HG03103 (cell line): ENCODE results near the gene TMEM30A.
A peak's percentile ranks its signal among the peaks of the same experiment; 100 is the strongest.

ENCODE experiments used
- ATAC-seq: cut with Tn5 transposase; IDR thresholded peaks from one replicate; pipeline ENCODE4 v1.9.1; 2021; ENCODE audit warnings: low read depth; ENCODE audit not compliant: unreplicated experiment

The TMEM30A gene

DNA sequence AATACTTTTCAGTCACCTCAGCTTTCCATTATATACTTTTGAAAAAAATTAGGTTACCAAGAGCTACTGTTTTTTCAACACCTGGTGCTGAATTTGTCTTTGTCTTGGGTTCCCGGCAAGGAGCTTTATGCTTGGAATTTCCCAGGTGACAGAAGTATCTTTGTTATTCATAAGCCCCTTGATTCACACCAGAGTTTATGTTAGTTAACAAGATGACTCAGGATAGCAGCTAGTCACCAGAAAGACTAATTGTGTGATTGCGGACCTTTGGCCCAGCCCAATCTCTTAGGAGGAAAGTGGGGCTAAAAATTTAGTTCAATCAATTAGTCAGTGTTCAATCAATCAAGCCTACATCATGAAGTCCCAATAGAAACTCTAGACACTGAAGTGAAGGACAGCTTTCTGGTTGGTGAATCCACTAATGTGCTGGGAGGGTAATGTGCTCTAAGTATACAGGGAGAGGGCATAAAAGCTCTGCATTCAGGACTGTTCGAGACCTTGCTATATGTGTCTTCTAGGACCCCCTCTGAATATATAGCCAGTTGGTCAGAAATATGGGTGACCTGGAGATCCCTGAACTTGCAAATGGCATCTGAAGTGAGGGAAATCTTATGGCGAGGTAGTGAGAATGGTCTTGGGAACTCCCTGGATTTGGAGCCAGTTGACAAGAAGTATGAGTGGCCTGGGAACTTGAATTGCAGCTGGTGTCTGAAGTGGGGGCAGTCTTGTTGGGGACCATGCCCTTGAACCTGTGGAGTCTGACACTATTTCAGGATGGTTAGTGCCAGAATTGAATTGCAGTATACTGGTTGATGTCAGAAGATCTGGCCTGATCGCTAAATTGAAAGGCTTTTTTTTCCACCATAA lies 16.2 kb downstream of the TMEM30A start:
- ATAC-seq = no peak

DNA sequence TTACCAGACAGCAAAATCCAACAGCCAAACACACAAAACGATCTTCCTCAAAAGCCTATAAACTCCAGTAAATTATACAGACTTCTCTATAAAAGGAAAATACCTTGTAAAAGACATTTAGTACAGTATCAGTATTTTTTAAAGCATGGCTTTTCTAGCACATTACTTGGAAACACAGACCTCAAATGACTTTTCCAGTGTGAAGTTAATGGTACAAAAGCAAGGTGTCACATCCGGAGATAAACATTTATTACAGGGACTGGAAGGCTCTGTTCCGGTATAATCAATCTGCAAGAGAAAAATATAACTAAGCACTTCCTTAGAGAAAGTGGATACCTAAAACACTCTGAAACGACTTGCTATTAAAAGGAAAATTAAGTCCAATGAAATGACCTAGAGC lies 17.1 kb downstream of the TMEM30A start:
- ATAC-seq = no peak

DNA sequence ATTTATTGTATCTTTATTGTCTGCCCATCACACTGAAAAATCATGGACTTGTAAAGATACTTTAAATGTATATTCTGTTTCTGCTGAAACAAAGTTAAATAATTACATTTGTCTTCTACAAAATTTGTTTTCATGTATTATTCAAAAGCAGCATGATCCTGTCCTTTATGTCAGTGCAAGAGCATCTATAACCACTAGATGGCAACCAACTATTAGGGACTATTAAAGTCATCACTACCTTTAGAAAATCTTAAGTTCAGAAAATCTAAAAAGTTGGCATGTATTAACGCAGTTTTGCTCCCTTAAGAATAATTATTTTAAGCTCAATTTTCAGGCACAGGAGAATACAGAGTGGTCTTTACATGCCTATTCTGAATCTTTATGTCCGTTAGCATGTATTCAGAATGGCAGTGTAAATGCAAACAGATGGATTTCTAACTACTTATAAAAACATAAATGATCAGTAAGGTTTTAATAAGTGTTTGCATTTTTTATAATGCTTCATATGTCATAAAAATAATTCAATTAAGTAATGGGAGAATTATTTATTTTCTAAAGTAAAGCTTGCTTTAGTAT lies 17.8 kb downstream of the TMEM30A start:
- peak; percentile 77 for ATAC-seq

DNA sequence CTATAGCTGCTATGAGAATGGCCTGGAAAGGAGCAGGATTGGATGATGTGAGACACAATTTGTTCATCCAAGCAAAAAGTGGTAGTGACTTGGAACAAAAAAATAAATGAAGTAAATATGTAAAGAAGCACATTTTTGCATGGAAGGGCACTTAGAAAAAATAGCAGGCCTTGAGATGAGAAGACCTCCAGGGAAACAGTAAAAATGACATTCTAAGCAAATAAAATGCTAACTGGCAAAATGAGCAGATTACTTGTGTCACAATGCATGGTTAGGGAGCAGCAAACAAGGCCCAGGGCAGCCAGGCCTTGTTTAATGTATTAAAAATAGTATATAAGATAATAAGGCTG lies 21.2 kb downstream of the TMEM30A start:
- no peak for ATAC-seq

DNA sequence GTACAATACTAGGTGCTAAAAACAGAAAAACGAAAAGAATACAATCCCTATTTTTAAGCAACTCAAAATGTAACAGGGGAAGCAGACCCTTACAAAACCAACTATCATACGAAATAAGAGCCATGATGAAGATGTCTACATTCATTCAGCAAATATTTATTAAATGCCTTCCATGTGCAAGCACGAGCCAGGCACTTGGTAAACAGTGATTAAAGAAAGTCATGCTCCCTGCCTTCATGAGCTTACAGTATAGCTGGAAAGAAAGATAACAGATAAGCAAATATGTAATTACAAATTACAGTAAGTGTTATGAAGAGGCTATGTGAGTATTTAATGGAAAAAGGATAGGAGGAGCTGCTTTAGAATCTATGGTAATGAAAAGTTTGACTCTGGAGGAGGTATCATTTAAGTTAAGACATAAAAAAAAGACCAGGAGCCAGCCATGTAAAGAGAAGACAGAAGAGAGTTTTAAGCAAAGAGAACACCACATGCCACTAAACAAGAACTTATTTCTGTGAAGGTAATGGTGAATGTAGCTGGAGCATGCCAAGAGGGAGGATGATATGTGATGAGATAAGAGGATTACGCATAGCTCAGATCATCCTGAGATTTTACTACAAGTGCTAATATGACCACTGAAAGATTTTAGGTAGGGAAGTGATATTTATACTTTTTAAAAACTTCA lies 21.7 kb downstream of the TMEM30A start:
- ATAC-seq = no peak

DNA sequence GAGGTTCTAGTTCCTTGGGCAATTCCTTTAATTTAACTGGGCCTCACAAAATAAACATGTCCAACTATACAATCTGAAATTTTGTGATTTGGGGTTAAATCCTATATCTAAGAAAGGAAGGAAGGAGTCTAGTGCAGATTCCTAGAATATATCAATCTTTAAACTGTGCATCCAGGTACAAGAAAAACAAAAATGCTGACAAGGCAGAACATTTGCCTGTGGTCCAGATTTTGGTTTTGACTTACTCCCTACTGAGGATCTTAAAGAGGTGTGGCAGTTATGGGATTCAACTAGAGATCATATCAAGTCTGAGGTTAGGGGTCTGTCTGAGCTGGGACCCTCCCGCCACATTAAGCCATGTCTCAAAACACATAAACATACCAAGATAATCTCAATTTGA lies 23.3 kb downstream of the TMEM30A start:
- no peak for ATAC-seq

DNA sequence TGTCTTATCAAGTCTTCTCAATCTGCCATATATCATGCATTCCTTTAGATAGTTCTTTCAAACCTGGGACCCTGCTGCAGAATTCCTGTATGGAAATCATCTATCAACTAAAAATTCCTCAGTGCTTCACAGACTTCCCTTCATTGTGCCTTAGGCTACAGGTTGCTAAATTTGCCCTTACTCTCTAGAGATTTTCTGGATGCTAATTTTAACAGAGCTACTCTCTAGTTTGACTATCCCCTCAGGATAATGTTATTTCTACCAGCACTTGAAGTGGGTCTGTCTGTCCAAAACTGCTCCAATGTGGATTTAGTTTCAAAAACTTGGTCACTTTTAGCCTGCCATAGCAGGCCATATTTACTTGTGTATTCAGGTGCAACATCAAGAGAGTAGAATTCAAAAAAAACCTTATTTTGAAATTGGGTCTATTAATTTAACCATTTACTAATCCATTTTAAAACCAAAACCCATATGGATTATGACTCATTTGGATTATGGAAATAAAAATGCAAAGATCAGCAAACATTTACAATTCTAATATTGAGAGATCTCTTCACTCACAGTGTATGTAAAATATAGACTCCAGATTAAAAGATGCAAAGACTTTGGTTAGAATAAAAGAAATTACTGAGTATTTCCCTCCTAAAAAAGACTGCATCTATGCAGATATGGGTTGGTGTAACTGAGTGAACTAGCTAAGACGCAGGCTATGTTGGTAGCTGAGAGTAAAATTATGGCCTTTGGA lies 27.1 kb downstream of the TMEM30A start:
- no peak for ATAC-seq

DNA sequence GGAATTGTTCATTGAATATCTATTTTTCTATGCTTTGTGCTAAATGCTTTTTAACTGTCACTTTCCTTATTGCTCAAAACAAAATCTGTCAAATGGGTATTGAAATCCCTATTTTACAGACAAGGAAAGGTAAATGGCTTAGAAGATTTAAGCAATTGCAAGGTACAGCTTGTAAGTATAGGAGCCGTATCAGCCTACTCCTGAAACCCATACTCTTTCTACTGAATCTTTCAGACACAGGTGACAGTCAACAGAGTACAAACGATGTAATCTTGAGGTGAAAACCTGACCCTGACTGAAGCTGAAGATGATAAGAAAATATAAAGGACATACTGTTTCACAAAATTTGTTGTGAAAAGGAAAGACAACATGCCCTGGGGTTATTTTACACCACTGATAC lies 34.0 kb downstream of the TMEM30A start:
- ATAC-seq = no peak

DNA sequence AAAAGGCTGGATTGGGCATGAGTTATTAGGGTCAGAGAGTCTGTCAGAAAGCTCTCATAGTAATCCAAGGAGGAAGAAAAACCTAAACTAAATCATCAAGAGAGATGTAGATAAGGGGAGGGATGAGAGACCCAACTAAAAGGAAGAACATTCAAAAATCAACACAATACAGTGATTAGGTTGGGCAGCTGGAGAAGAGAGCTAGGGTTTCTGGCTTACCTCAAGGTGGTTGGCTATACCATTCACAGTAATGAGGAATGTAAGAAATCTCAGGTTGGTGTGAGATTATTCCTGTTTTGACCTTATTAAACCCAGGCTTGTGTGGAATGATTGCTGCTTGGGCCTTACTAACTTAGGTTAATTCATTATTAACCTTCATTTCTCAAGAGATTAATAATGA lies 34.8 kb downstream of the TMEM30A start:
- ATAC-seq = no peak

DNA sequence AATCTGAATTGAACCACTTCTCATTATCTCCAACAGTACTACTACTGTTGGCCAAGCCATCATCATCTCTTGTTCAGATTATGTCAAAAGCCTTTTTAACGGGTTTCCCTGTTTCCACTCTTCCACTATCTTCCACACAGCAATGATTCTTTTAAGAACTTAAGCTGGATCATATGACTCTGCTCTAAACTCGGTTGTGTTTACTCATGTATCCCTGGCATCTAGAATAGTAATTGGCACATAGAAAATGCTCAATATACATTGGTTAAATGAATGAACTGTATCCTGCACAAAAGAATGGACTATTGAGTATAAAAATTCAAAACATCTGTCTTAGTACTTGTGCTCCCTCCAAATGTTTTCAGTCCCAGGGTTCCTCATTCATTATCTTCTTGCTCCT lies 38.2 kb downstream of the TMEM30A start:
- ATAC-seq = no peak

DNA sequence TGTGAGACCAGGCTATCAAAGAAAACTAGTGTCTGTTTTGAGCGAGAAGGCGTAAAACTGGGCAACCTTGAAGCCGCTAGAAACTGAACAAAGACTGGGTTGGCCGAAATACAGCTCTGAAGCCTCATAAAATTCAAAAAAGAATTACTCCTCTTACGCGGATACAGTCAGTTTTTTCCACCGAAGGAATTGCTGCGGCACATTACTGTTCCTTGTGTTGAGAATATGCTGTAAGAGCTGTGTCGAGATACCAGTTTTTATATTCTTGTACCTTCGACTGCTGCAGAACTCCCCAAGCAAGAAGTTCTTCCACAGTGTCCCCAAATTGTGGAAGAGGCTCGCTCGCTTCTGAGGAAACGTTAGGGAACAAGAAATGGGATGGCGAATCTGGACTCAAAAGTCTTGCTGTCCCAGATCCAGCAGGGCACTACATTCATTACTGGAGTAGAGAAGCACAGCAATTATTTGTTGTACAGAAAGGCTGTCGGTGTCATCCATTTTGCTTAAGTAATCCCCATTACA lies 40.5 kb downstream of the TMEM30A start:
- ATAC-seq = peak; percentile 6

DNA sequence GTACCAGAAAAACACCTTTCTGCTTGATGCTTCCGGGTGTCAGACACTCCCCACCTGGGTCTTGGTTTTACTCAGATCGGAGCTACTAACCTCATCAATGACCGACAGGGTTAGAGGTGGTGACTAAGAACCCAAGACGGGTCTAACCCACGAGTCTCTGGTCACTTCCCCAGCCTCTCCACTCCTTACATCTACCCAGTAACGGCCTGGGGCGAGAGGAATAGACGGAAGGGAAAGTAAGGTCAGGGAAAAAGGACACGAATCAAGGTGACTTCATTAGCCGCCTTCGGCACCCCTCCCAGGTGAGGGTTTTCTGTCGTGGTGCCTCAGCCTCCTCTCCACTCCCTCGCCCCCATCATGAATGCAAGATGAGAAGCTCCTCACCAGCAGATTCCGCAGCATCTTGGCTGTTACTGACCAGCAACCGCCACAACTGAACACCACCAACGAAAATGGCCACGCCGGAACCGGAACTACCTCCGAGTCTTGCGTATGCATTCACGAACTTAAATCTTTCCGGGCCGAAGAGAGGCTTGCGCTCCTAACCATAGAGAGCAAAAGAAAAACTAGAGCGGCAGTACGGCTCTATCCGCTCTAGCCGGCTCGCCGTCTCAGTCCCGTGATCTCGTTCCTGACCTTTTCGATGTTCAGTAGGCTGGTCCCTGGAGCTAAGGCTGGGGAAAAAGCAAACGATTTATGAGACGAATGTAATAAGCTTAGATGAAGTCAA lies 41.1 kb downstream of the TMEM30A start, which contains the start of gene COX7A2:
Gene COX7A2 (minus strand): TSS at position 469 of the 730 bp plus-strand sequence. CDS start 67 bp downstream, at position 402.
- ATAC-seq = peak; percentile 95

DNA sequence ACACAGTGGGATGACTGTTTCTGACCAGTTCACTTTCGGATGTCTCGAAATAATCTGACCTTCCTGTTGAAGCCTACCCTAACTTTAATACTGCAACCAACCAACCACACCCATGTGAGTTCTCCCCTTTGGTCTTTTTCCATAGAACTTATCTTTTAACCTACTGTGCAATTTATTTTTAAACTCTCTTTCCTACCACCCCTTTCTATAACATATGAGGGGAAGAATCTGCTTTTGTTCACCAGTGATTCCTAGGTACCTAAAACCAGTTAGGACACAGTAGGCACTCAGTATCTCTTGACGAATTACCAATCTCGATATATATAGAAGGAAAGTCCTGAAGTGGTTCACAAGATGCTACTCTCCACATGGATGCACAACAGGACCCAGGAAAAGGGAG lies 48.0 kb downstream of the TMEM30A start:
- no peak for ATAC-seq

DNA sequence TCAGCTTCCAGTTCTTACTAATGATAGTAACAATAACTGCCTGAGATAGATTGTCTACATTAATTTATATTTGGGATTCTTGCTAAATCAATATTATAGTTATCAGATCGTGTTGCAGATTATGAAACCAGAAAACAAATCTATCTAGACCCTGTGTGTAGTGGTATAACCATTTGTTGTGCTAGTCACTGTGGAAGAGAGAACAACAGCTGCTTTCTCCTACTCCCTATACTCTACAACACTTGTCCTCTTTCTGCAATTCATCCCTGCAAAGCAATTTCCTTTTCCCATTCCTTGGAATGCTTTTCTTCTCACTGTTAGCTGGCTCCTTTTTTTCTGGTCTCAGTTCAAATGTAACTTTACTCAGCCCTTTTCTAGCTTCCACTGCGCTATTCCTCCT lies 49.3 kb downstream of the TMEM30A start:
- no peak for ATAC-seq

DNA sequence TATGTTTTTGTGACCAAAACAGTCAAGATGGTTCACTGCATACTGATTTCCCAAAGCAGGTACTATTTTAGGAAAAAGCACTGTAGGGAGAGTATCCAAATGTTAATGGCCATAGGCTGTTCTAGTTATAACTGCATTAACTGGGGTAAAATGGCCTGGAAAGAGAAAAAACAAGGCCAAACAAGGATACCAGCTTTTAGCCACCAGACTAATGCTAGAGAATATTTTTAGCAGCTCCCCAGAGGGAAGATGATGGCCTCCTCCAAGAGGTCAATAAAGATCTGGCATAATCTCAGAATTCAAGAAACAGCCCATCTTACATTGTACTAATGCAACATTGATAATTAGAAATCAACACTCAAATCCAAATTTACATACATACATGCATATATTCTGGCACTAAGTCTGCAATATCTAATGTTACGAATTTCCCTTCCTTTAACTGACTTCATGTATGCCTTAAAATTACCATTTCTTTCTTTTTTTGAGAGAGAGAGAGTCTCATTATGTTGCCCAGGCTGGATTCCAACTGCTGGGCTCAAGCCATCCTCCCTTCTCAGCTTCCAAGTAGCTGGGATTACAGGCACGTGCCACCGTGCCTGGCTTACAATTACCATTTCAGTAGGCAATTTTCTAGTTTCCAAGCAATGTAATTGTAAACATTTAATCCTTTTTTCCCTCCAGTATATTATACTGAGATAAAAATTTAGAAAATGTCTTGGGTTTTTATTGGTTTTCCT lies 50.3 kb downstream of the TMEM30A start:
- no peak for ATAC-seq

DNA sequence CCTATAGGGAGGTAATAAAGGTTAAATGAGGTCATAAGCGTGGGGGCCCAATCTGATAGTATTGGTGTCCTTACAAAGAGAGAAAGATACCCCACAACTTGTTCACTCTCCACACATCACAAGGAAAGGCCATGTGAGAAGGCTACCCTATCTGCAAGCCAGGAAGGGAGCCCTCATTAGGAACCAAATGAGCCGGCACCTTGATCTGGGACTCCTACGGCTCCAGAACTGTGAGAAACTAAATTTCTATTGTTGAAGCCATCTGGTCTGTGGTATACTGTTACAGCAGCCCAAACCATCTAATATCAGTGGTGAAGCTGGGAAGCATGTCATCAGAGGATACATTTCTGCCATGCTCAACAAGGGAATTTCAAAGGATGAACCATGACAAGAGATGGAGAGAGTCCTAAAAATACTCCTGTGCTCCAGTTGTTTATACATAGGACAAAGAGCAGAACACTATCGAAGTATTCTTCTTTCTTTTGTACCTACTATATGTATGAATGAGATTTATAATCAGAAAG lies 51.4 kb downstream of the TMEM30A start:
- no peak for ATAC-seq

DNA sequence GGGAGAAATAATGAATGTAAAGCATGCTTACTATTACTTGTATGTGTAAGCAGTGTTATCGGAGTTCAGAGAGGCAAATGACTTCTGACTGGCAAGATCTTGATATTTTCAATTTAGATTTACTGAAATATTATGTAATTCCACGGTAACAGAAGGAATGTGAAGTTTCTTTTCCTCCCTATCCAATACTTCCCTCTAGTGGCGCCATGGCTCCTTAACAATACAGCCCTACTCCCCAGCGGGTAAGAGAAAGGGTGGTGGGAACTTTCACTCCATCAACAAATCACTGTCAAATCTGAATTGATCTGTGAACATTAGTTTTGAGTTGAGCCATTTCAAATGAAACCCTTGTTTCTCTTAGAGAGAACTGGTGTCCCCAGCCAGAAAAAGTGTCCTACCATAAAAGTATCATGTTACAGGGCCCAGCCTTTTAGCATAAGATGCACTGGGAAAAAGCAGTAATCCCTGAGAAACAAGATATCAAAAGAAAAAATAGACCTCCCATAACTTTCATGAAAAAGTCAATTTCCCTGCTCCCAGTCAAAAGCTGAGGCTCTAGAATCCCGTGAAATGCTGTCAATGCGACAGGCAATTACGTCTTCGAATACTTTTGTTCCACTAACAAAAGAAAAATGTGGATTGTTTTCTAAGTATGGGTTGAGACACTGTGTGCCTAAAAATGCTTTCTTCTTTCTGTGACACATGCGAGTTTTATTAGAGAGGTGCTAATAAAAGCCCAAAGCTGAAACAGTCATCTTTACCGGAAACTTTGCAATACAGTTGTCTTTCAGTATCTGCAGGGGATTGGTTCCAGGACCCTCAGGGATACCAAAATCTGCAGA lies 53.9 kb downstream of the TMEM30A start:
- no peak for ATAC-seq

DNA sequence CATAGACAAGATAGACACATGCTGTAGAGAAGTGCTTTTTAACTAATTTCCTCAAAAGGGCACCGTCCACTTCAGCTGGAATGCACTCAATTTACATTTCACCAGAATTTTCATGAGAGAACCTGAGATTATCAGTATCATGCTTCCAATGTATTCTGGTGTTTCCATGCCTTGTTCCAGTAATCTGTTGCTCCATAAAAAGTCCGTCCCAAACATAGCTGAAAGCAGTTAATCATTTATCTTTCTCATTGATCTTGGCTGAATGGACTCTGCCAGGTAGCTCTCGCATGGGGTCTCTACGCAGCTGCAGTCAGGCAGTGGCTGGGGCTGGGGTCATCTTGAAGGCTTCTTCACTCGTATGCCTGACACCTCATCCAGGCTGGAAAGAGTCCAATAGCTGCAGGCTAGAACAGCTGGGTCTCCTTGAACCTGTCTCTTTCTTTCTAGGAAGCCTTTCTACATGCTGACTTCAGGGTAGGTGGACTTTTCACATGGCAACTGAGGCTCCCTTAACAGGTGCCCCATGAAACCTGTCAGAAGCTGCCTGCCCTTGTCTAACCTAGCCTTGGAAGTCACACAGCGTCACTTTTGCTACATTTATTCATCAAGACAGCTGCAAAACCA lies 60.2 kb downstream of the TMEM30A start:
- no peak for ATAC-seq
